ENCODE results near the gene LRRC49. TPM values are rescaled to one million over a fixed set of nuclear protein-coding genes. Genes with fewer than 3 reads are reported as not detected.
"Not testable (repeated sequence)": the region's sequence is repeated elsewhere in the genome, so short reads cannot be mapped to it uniquely, and the experiment has no call there.

The LRRC49 gene
- total and polyA plus RNA-seq, 3 experiments from 2014 or later, result 0.46 to 0.62 TPM; not detected in 1

- ChIA-PET POLR2A (no interaction called here), CTCF (no interaction called here)
- Histone ChIP-seq H3K4me1 (ENCODE audit: insufficient read depth, low read length) (no peaks in the 10 kb centered on the region), H3K27ac (ENCODE audit: low read depth, low read length) (no peak overlapping the region), H3K36me3 (ENCODE audit: insufficient read depth, low read length) (no peaks in the 10 kb centered on the region), H3K27me3 (ENCODE audit: insufficient read depth, low read length, poor library complexity, severe bottlenecking) (peaks cover 7% of the 10 kb centered on the region), H3K4me3 (ENCODE audit: low read length) (no peak overlapping the region), H3K9me3 (ENCODE audit: low read length) (no peaks in the 10 kb centered on the region)
- H3K4me1 Mint-ChIP-seq, result peaks cover 6 to 12% (median 6%) of the 10 kb centered on the region in 3 donors
- H3K9me3 Mint-ChIP-seq, result no peaks in the 10 kb centered on the region
- H3K36me3 Mint-ChIP-seq, result no peaks in the 10 kb centered on the region
- DNase-seq, result no peak
- no peak overlapping the region for H3K4me3 Mint-ChIP-seq
- H3K27ac Mint-ChIP-seq, result no peak overlapping the region
- peaks cover 31 to 61% of the 10 kb centered on the region in 2 donors for H3K27me3 Mint-ChIP-seq
Observed at GRCh38 chr15:70855764-70856163, 36.9 kb upstream of the LRRC49 start.

- H3K9me3 ChIP-seq (ENCODE audit: low read length), result no peaks in the 10 kb centered on the region
- Mint-ChIP-seq H3K36me3 (no peaks in the 10 kb centered on the region), H3K4me3 (no peak overlapping the region), H3K9me3 (no peaks in the 10 kb centered on the region), H3K27me3 (peaks cover 27 to 57% of the 10 kb centered on the region in 2 donors), H3K27ac (no peak overlapping the region), H3K4me1 (peaks cover 6 to 12% (median 6%) of the 10 kb centered on the region in 3 donors)
- H3K4me3 ChIP-seq (ENCODE audit: low read length), result no peak overlapping the region
- ChIA-PET POLR2A (no interaction called here), CTCF (no interaction called here)
- no peak overlapping the region for H3K27ac ChIP-seq (ENCODE audit: low read depth, low read length)
- peaks cover 7% of the 10 kb centered on the region for H3K27me3 ChIP-seq (ENCODE audit: insufficient read depth, low read length, poor library complexity, severe bottlenecking)
- H3K36me3 ChIP-seq (ENCODE audit: insufficient read depth, low read length), result no peaks in the 10 kb centered on the region
- no peak for DNase-seq
- no peaks in the 10 kb centered on the region for H3K4me1 ChIP-seq (ENCODE audit: insufficient read depth, low read length)
Observed at GRCh38 chr15:70856177-70856883, 36.3 kb upstream of the LRRC49 start.

- POLR2A ChIA-PET, result no interaction called here
Observed at GRCh38 chr15:70856884-70857561, 35.6 kb upstream of the LRRC49 start.

GRCh38 chr15:70857562-70858285 is 34.9 kb upstream of the LRRC49 start:
- H3K36me3 ChIP-seq (ENCODE audit: insufficient read depth, low read length), result no peaks in the 10 kb centered on the region
- ChIA-PET CTCF (no interaction called here), POLR2A (no interaction called here)
- Mint-ChIP-seq H3K9me3 (no peaks in the 10 kb centered on the region), H3K27ac (no peak overlapping the region), H3K4me3 (no peak overlapping the region), H3K4me1 (peaks cover 6 to 11% (median 6%) of the 10 kb centered on the region in 3 donors), H3K36me3 (no peaks in the 10 kb centered on the region), H3K27me3 (peaks cover 17 to 48% of the 10 kb centered on the region in 2 donors)
- H3K4me3 ChIP-seq (ENCODE audit: low read length), result no peak overlapping the region
- no peak overlapping the region for H3K27ac ChIP-seq (ENCODE audit: low read depth, low read length)
- H3K9me3 ChIP-seq (ENCODE audit: low read length), result no peaks in the 10 kb centered on the region
- H3K4me1 ChIP-seq (ENCODE audit: insufficient read depth, low read length), result no peaks in the 10 kb centered on the region
- H3K27me3 ChIP-seq (ENCODE audit: insufficient read depth, low read length, poor library complexity, severe bottlenecking), result peaks cover 5% of the 10 kb centered on the region
- DNase-seq, result no peak

More at GRCh38 chr15:70856884-70857561, 35.6 kb upstream of the LRRC49 start:
- Histone ChIP-seq H3K27ac (ENCODE audit: low read depth, low read length) (no peak overlapping the region), H3K4me1 (ENCODE audit: insufficient read depth, low read length) (no peaks in the 10 kb centered on the region), H3K36me3 (ENCODE audit: insufficient read depth, low read length) (no peaks in the 10 kb centered on the region), H3K4me3 (ENCODE audit: low read length) (no peak overlapping the region), H3K9me3 (ENCODE audit: low read length) (no peaks in the 10 kb centered on the region), H3K27me3 (ENCODE audit: insufficient read depth, low read length, poor library complexity, severe bottlenecking) (peaks cover 7% of the 10 kb centered on the region)
- Mint-ChIP-seq H3K36me3 (no peaks in the 10 kb centered on the region), H3K4me3 (no peak overlapping the region), H3K27ac (no peak overlapping the region), H3K27me3 (peaks cover 22 to 55% of the 10 kb centered on the region in 2 donors), H3K9me3 (no peaks in the 10 kb centered on the region), H3K4me1 (peaks cover 6 to 12% (median 6%) of the 10 kb centered on the region in 3 donors)
- CTCF ChIA-PET, result no interaction called here
- no peak for DNase-seq

- H3K36me3 Mint-ChIP-seq; H3K27me3 ChIP-seq (ENCODE audit: insufficient read depth, low read length, poor library complexity, severe bottlenecking); H3K4me1 Mint-ChIP-seq; H3K36me3 ChIP-seq (ENCODE audit: insufficient read depth, low read length); H3K27ac ChIP-seq (ENCODE audit: low read depth, low read length); H3K9me3 ChIP-seq (ENCODE audit: low read length); POLR2A ChIA-PET; CTCF ChIA-PET; H3K4me1 ChIP-seq (ENCODE audit: insufficient read depth, low read length); H3K4me3 ChIP-seq (ENCODE audit: low read length); DNase-seq; H3K27ac Mint-ChIP-seq; H3K9me3 Mint-ChIP-seq; H3K4me3 Mint-ChIP-seq: not testable (repeated sequence)
- peaks cover 11 to 41% of the 10 kb centered on the region in 2 donors for H3K27me3 Mint-ChIP-seq
Observed at GRCh38 chr15:70858614-70859321, 33.9 kb upstream of the LRRC49 start.

- no peaks in the 10 kb centered on the region for H3K36me3 Mint-ChIP-seq
- H3K4me1 Mint-ChIP-seq, result peaks cover 2 to 4% (median 4%) of the 10 kb centered on the region in 3 donors
- DNase-seq, result no peak
- no peak overlapping the region for H3K4me3 Mint-ChIP-seq
- Histone ChIP-seq H3K4me1 (ENCODE audit: insufficient read depth, low read length) (no peaks in the 10 kb centered on the region), H3K4me3 (ENCODE audit: low read length) (no peak overlapping the region), H3K27ac (ENCODE audit: low read depth, low read length) (no peak overlapping the region), H3K36me3 (ENCODE audit: insufficient read depth, low read length) (no peaks in the 10 kb centered on the region), H3K27me3 (ENCODE audit: insufficient read depth, low read length, poor library complexity, severe bottlenecking) (peaks cover 3% of the 10 kb centered on the region), H3K9me3 (ENCODE audit: low read length) (no peaks in the 10 kb centered on the region)
- no peak overlapping the region for H3K27ac Mint-ChIP-seq
- H3K9me3 Mint-ChIP-seq, result no peaks in the 10 kb centered on the region
- H3K27me3 Mint-ChIP-seq, result peaks cover 9 to 39% of the 10 kb centered on the region in 2 donors
- ChIA-PET POLR2A (no interaction called here), CTCF (no interaction called here)
Observed at GRCh38 chr15:70859322-70859908, 33.2 kb upstream of the LRRC49 start.

- no peak overlapping the region for H3K4me3 Mint-ChIP-seq
- H3K4me1 Mint-ChIP-seq, result no peaks in the 10 kb centered on the region
- H3K27me3 ChIP-seq (ENCODE audit: insufficient read depth, low read length, poor library complexity, severe bottlenecking), result peaks cover 3% of the 10 kb centered on the region
- no peaks in the 10 kb centered on the region for H3K9me3 Mint-ChIP-seq
- CTCF ChIA-PET, result no interaction called here
- no peak for DNase-seq
- no peaks in the 10 kb centered on the region for H3K4me1 ChIP-seq (ENCODE audit: insufficient read depth, low read length)
- POLR2A ChIA-PET, result no interaction called here
- no peaks in the 10 kb centered on the region for H3K36me3 ChIP-seq (ENCODE audit: insufficient read depth, low read length)
- H3K9me3 ChIP-seq (ENCODE audit: low read length), result no peaks in the 10 kb centered on the region
- no peak overlapping the region for H3K27ac ChIP-seq (ENCODE audit: low read depth, low read length)
- H3K27me3 Mint-ChIP-seq, result peaks cover 3 to 34% of the 10 kb centered on the region in 2 donors
- H3K27ac Mint-ChIP-seq, result no peak overlapping the region
- no peak overlapping the region for H3K4me3 ChIP-seq (ENCODE audit: low read length)
- H3K36me3 Mint-ChIP-seq, result no peaks in the 10 kb centered on the region
Observed at GRCh38 chr15:70859998-70860397, 32.6 kb upstream of the LRRC49 start.

All from CD8-positive, alpha-beta memory T cell (primary cell).